HEK293T (cell line): Measurements from ENCODE around the gene FTO.

ENCODE experiments used
- ARNT ChIP-seq: fragments of 450-650 bp; IDR thresholded peaks from 2 replicates; pipeline ENCODE4 v1.6.1; 2017; ENCODE audit warnings: mild to moderate bottlenecking
- BHLHE40 ChIP-seq: fragments of 450-650 bp; IDR thresholded peaks from 2 replicates; pipeline ENCODE4 v1.6.1; 2016; ENCODE audit warnings: mild to moderate bottlenecking, moderate library complexity, borderline replicate concordance
- ELF4 ChIP-seq: fragments of 450-650 bp; IDR thresholded peaks from 2 replicates; pipeline ENCODE4 v1.6.1; 2017; ENCODE audit warnings: antibody characterized with exemption
- FOXA1 ChIP-seq: fragments of 450-650 bp; IDR thresholded peaks from 2 replicates; pipeline ENCODE4 v1.6.1; 2016; ENCODE audit warnings: mild to moderate bottlenecking
- FOXK2 ChIP-seq: fragments of 450-650 bp; IDR thresholded peaks from 2 replicates; pipeline ENCODE4 v1.6.1; 2016; ENCODE audit warnings: mild to moderate bottlenecking
- HDGF ChIP-seq: fragments of 450-650 bp; IDR thresholded peaks from 2 replicates; pipeline ENCODE4 v1.6.1; 2017; ENCODE audit warnings: antibody characterized with exemption, borderline replicate concordance
- LEF1 ChIP-seq: fragments of 450-650 bp; IDR thresholded peaks from 2 replicates; pipeline ENCODE4 v1.6.1; 2017; ENCODE audit warnings: mild to moderate bottlenecking, borderline replicate concordance
- SP1 ChIP-seq: fragments of 450-650 bp; IDR thresholded peaks from 2 replicates; pipeline ENCODE4 v1.6.1; 2017
- SUZ12 ChIP-seq: fragments of 450-650 bp; IDR thresholded peaks from 2 replicates; pipeline ENCODE4 v1.6.1; 2016; ENCODE audit warnings: mild to moderate bottlenecking
- TARDBP ChIP-seq: fragments of 450-650 bp; IDR thresholded peaks from 2 replicates; pipeline ENCODE4 v1.6.1; 2016
- ZNF384 ChIP-seq: fragments of 450-650 bp; IDR thresholded peaks from 2 replicates; pipeline ENCODE4 v1.6.1; 2016
- TF ChIP-seq, protein P1 (sequence below): fragments of 450-650 bp; IDR thresholded peaks from 2 replicates; pipeline ENCODE4 v1.6.1; 2016

DNA sequence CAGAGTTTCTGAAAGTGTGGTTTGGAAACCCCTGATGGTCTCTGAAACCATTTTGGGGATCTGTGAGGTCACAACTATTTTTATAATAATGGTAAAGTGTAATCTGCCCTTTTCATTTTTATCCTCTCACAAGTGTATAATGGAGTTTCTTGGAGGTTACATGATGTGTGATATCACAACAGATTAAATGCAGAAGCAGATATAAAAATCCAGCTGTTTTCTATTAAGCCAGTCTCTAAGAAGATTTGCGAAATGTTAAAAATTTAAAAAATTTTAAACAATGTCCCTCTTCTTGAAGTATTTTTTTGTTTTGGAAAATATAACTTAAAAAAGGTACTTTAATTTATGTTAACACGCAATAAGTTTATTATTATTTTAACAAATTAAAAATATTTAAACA is 49.0 kb upstream of the FTO start:
- no peak for TF ChIP-seq SUZ12
- no peak for TF ChIP-seq SP1
- TF ChIP-seq ZNF384: no peak
- no peak for TF ChIP-seq BHLHE40
- TF ChIP-seq LEF1: no peak
- TF ChIP-seq ARNT: no peak
- no peak for TF ChIP-seq HDGF
- TF ChIP-seq TARDBP: no peak
- TF ChIP-seq ELF4: no peak
- no peak for TF ChIP-seq FOXA1
- TF ChIP-seq FOXK2: no peak
- TF ChIP-seq, protein P1, sequence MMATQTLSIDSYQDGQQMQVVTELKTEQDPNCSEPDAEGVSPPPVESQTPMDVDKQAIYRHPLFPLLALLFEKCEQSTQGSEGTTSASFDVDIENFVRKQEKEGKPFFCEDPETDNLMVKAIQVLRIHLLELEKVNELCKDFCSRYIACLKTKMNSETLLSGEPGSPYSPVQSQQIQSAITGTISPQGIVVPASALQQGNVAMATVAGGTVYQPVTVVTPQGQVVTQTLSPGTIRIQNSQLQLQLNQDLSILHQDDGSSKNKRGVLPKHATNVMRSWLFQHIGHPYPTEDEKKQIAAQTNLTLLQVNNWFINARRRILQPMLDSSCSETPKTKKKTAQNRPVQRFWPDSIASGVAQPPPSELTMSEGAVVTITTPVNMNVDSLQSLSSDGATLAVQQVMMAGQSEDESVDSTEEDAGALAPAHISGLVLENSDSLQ: no peak
